ENCODE measurements around the gene C19orf47.
"Not testable (repeated sequence)": the region's sequence is repeated elsewhere in the genome, so short reads cannot be mapped to it uniquely, and the experiment has no call there.

Gene C19orf47

DNA sequence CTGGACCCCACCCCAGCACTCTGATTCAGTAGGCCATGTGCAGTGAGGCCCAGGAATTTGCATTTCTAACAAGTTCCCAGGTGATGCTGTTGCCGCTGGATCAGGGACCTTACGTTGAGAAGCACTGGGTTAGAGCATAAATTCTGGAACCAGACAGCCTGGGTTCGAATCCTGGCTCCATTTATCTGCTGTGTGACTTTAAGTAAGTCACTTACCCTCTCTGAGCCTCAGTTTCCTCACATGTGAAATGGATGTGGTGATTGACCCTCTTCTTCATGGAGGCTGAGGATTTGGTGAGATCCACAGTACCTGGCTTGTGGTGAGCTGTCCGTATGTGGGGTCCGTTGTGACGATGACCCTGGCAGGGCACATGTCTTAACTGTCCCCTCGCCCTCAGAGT, 25.9 kb upstream of the C19orf47 start:
- no peak for DNase-seq

DNA sequence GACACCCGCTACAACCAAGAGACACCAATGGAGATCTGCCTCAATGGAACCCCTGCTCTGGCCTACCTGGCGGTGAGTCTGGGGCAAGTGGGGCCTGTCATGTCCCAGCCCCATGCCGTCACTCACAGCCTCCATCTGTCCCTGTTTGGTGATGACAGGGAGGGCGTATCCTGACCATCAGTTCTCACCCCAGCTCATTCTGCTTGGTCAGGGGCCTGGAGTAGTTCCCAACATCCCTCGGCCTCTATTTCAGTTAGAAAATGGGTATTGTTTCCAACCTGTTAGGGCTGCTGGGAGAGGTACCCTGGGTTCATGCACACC, 23.6 kb upstream of the C19orf47 start:
- DNase-seq: no peak

DNA sequence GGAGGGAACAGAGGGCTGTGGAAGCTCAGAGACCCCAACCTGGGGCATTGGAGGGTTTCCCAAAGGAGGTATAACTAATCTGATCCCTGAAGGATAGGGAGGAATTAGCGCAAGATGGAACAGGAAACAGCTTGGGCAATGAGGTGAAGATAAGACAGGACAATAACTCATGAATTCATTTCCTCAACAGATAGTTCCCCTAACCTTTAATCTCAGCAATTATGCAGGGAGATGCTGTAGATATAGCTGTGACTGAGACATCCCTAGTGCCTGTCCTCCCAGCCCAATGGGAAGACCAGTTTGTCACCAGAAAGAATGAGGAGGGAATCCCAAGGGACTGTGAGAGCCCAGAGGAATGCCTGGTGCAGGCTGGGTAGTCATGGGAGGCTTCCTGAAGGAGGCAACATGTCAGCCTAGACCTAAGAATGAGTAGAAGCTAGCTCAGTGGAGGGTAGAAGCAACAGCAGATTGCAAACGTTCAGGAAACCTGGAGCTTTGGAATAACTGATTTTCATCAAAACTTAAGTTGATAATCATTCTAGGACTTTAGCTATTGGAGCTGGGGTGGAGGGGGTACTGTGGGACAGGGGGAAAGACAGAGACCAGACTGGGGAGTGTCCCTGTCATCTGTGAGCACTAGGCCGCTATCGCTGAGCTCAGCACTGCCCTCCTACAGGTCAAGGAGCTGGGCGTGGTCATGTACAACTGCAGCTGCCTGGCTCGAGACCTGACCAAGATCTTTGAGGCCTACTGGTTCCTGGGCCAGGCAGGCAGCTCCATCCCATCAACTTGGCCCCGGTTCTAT, 23.0 kb upstream of the C19orf47 start:
- DNase-seq: peak; percentile 7

GRCh38 chr19:40370253-40370652, 22.1 kb upstream of the C19orf47 start:
- not testable (repeated sequence) for DNase-seq

DNA sequence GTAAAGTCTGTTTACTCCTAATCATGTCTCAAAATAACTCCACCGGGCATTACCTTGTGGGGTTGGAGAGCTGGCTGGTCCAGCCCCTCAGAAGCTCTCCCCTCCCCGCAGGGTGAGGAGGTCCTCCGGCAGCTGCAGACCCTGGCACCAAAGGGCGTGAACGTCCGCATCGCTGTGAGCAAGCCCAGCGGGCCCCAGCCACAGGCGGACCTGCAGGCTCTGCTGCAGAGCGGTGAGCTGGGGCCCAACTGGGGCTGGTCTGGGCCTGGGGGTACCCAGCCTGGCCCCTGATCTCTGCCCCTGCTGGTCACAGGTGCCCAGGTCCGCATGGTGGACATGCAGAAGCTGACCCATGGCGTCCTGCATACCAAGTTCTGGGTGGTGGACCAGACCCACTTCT, 21.6 kb upstream of the C19orf47 start:
- DNase-seq: no peak

GRCh38 chr19:40367577-40368434, 19.6 kb upstream of the C19orf47 start:
- no peak for DNase-seq

- no peak for DNase-seq
Observed at GRCh38 chr19:40366697-40367561, 18.7 kb upstream of the C19orf47 start.

DNA sequence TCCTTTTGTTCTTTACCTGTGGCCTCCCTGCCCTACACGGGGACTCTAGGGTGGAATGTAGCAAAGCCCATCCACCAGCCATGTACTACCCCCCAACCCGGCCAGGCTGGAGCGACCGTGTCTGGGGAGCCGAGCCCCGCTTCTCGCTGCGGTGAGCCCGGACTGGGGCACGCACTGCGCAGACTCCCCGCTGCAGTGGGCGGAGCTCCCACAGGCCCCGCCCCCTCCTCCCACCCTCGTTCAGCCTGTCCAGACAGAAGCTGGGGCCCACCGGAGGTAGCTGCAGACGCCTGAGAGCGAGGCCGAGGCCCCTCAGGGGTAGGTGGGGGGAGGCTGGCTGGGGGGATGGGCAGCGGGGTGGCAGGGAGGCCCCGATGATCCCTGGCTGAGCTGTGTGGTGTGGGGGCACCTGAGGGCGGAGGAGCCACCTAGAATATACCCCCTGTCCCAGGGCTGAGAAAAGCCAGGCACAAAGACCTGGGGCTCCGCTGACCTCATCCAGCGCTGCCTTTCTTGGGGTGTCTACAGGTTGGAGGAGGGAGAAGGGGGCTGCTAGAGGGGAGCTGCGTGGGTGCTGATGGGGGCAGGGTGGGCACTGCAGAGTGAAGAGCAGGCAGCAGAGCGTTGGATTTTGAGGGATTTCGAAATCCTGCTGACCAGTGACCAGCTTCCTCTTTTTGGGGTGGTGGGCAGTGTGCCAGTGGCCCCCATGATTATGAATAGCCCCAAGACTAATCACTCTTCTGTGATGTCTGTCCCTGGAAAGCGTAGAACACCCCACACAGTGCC, 17.6 kb upstream of the C19orf47 start:
- no peak for DNase-seq

GRCh38 chr19:40365010-40365409, 16.8 kb upstream of the C19orf47 start:
- DNase-seq: no peak

DNA sequence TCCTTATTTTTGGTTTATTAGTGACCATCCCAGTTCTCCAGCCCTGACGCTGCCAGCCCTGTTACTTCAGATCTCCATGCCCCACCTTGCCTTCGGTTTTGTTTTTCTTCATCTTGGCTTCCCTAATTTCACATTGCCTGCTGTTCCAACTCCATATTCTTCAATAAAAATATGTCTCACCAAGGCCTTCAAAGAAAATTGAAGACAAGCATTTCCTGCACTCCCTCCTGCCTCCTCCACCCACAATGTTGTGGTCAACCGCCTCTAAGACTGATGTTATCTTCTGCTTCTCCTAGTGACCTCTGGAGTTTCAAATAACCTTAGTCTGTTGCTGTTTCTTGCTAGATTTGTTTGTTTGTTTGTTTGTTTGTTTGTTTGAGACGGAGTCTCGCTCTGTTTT, 14.9 kb upstream of the C19orf47 start:
- peak; percentile 59 for DNase-seq

GRCh38 chr19:40362160-40362559, 14.0 kb upstream of the C19orf47 start:
- no peak for DNase-seq

DNA sequence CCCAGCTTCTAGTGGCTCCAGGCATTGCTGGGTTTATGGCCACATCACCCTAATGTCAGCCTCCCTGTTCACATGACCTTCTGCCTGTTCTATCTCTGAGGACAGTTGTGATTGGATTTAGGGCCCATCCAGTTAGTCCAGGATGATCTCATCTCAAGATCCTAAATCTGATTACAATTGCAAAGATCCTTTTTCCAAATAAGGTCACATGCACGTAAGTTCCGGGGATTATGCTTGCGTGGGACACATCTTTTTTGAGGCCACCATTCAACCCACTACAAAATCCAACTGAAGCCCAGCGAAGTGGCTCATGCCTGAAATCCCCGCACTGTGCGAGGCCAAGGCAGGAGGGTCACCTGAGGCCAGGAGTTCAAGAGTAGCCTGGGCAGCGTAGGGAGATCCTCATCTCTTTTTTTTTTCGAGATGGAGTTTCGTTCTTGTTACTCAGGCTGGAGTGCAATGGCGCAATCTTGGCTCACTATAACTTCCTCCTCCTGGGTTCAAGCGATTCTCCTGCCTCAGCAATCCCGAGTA, 12.6 kb upstream of the C19orf47 start:
- peak; percentile 5 for DNase-seq

- no peak for DNase-seq
Observed at GRCh38 chr19:40360020-40360707, 12.0 kb upstream of the C19orf47 start.

- peak; percentile 20 for DNase-seq
Observed at GRCh38 chr19:40358773-40359172, 10.6 kb upstream of the C19orf47 start.

DNA sequence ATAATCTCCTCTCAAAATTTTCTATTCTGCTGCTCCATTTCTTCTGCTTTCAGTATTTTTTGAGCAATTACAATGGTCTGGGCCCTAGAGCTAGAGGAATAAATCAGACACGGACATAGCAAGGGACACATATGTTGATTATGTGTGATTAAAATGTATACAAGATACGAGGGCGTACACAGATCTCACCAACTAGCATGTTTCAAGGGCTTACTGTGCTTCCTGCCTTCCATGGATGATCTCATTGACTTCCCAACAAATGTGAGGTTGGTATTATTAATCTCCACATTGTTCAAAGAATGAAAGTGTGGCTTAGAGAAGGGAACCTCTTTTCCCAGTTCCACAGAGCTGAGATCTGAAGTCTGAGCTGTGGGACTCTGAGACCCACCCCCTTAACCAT, 9.4 kb upstream of the C19orf47 start:
- no peak for DNase-seq

DNA sequence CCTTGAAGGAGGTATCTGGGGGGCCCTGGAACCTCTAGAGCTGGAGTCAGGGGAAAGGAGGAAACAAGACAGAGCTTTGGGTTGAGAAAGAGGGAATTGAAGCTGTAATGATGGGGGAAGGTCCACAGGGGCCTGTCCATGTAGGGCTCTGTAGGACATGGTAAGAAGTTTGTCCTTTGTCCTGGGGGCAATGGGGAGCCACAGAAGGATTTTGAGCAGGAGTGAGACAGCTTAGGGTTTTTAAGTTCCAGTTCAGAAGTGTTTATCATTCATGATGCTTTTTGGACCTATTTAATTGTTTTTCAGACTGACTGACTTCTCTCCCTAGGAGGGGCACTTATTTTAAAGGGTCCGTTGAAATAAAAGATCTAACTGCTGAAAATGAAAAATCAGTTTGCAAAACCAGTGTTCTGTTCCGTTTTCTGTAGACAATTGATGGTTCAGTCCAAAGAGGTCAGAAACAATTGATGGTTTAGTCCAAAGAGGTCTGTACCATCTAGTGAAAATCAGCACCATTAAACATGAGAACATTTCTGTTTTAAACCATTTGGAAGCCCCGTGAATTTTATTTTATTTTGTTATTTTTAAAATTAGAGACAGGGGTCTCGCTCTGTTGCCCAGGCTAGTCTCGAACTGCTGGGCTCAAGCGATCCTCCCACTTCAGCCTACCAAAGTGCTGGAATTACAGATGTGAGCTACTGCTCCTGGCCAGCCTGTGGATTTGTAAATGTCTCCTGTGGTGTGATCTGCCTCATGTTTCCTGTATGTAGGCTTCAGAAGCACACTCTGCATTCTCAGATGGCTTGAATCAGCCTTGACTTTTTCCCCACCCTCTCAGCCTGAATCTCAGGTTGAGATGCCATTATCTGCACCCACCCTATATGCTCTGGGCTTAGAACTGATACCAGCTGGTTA, 8.7 kb upstream of the C19orf47 start:
- no peak for DNase-seq

DNA sequence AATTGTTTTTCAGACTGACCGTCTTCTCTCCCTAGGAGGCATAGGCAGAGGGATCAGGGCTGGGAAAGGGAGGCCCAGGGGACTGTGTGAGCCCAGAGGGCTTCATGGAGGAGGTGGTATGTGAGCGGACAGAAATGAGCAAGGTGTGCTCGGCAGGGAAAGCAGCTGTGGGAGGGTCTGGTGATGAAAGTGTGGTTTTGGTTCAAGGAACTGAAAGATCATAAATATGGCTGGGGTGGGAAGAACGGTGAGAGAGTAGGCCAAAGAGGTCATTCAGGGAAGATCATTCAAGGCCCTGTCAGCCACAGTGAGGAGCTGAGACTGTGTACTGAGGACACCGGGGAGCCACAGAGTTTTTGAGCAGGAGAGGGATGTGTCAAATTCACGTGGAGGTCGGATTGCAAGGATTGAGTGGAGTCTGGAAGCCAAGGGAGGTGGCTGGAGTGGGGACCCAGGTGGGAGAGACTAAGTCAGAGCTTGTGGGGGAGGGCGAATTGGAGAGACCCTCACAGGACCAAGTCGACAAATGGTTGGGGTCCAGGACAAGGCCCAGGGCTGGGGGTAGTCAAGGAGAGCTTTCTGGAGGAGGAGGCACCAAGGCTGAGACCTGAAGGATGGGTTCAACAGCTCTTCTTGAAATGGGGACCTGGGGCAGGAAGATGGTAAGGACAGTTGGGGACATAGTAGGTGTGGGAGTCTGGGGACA, 7.9 kb upstream of the C19orf47 start:
- DNase-seq: no peak

- no peak for DNase-seq
Observed at GRCh38 chr19:40348961-40349507, 837 bp upstream of the C19orf47 start.

GRCh38 chr19:40344422-40344821, 3.8 kb downstream of the C19orf47 start:
- no peak for DNase-seq
